Ramos (cell line): ENCODE results near the gene FAM120B.
"Not testable (repeated sequence)": the region's sequence is repeated elsewhere in the genome, so short reads cannot be mapped to it uniquely, and the experiment has no call there.

Experiments used
- in situ Hi-C: fragments of 300-500 bp; cut with MboI; formaldehyde crosslinking; loops from one replicate; pipeline ENCODE4 v1.14.3; 2022; ENCODE audit warnings: low sequenced_read_pairs; ENCODE audit not compliant: unreplicated experiment

Gene FAM120B, protein sequence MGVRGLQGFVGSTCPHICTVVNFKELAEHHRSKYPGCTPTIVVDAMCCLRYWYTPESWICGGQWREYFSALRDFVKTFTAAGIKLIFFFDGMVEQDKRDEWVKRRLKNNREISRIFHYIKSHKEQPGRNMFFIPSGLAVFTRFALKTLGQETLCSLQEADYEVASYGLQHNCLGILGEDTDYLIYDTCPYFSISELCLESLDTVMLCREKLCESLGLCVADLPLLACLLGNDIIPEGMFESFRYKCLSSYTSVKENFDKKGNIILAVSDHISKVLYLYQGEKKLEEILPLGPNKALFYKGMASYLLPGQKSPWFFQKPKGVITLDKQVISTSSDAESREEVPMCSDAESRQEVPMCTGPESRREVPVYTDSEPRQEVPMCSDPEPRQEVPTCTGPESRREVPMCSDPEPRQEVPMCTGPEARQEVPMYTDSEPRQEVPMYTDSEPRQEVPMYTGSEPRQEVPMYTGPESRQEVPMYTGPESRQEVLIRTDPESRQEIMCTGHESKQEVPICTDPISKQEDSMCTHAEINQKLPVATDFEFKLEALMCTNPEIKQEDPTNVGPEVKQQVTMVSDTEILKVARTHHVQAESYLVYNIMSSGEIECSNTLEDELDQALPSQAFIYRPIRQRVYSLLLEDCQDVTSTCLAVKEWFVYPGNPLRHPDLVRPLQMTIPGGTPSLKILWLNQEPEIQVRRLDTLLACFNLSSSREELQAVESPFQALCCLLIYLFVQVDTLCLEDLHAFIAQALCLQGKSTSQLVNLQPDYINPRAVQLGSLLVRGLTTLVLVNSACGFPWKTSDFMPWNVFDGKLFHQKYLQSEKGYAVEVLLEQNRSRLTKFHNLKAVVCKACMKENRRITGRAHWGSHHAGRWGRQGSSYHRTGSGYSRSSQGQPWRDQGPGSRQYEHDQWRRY

GRCh38 chr6:170306324-170307079 is at the start of gene FAM120B:
FAM120B (plus strand) TSS chr6:170306758; CDS start chr6:170317391, 10,633 bp downstream.
- in situ Hi-C loops: no loop called here

- in situ Hi-C loops: no loop called here
These were observed 49.2 kb upstream of the FAM120B start for GRCh38 chr6:170257376-170257775.

- in situ Hi-C loops: no loop called here
These were observed 48.2 kb upstream of the FAM120B start for GRCh38 chr6:170258407-170258806.

DNA sequence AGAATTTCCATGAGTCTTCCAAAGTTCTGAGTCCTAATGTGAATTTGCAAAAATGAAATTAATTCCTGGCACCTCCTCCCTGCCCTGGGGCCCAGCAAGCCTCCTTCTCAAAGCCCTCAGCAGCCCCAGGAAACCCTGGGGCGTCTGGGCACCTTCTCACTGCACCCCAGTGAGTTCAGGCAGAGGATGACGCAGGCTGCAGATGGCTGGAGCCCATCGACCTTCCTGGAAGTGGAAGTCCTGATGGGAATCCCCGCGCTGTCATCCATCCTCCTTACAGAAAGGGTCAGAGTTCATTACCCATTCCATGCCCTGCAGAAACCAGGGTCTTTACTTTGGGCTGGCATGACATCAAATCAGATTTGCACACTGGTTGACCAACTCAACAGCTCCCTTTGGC is 47.3 kb upstream of the FAM120B start:
- in situ Hi-C loops: no loop called here

- in situ Hi-C loops: no loop called here
These were observed 45.9 kb upstream of the FAM120B start for GRCh38 chr6:170260686-170261085.

DNA sequence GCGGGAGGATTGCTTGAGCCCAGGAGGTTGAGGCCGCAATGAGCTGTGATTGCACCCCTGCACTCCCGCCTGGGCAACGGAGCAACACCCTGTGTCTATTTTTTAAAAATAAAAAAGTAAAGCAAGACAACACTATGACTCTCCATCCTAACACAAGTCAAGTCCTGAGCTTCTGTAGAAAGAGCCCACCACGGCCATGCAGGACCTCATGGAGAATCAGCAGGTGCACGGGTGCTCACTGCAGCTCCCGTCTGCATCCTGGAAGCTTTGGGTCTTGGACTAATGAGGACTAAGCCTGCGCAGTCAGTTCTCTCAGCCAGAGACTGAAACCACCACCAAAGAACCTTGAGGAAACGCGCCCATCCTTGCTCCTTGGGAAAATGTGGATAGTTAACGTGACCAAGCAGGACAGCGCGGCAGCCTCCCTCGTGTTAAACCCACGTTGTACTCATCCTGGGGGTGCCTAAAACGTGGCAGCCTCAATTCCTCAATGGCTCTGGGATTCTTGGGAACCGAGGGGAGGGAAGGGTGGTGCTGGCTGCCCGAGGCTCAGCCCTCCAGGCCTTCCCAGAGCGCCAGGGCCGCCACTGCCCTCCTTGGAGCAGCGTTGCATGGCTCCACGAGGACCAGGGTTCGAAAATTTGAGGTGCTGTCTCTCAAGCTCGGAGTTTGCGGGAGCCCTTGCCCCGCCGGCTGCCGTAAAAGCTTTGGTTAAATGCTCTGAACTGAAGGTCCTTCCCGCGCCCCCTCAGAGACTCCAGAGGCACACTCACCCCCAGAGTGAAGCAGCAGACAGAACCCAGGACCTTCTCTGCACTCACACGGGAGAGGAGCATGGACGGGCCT is 44.7 kb upstream of the FAM120B start:
- in situ Hi-C loops: no loop called here

- in situ Hi-C loops: no loop called here
These were observed 44.0 kb upstream of the FAM120B start for GRCh38 chr6:170262489-170263088.

GRCh38 chr6:170263410-170263809 is 43.1 kb upstream of the FAM120B start:
- in situ Hi-C loops: no loop called here

GRCh38 chr6:170264086-170264485 is 42.5 kb upstream of the FAM120B start:
- in situ Hi-C loops: no loop called here

- in situ Hi-C loops: not testable (repeated sequence)
These were observed 41.9 kb upstream of the FAM120B start for GRCh38 chr6:170264644-170265043.

DNA sequence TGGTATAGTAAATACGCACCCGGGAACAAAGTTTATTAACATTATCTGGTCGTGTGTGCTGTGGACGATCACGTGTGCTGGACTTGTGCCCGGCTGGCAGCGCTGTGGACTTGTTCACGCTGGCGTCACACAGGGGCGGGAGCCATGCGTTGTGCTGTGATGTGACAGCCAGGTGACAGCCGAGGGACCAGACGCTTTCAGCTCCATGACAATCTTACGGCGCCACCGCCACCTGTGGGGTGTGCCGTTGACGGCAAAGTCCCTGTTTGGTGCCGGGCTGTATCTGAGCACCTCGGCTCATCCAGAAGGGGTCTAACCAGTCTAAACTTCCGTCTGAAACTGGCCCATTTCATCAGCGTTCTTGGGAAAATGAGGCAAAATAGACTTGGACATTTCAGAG is 40.9 kb upstream of the FAM120B start:
- in situ Hi-C loops: no loop called here

- in situ Hi-C loops: no loop called here
These were observed 40.3 kb upstream of the FAM120B start for GRCh38 chr6:170266061-170266825.

DNA sequence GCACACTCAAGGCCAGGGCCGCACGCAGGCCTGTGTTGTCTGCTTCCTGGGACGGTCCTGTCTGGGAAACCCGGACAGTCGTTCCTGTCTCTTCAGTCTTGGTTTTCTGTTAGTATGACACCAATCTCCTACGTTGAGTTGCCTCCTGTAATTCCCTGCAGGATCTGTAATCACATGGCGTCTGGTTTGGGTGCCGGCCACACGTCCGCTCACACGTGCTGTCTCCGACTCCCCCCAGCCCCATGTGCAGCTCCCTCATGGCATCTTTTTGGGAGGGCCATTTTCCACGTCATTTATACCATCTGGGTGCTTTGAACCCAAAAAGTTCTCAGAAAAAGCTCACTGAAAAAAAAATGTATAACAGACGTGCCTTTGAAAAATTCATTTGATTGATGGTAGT is 38.9 kb upstream of the FAM120B start:
- in situ Hi-C loops: no loop called here

DNA sequence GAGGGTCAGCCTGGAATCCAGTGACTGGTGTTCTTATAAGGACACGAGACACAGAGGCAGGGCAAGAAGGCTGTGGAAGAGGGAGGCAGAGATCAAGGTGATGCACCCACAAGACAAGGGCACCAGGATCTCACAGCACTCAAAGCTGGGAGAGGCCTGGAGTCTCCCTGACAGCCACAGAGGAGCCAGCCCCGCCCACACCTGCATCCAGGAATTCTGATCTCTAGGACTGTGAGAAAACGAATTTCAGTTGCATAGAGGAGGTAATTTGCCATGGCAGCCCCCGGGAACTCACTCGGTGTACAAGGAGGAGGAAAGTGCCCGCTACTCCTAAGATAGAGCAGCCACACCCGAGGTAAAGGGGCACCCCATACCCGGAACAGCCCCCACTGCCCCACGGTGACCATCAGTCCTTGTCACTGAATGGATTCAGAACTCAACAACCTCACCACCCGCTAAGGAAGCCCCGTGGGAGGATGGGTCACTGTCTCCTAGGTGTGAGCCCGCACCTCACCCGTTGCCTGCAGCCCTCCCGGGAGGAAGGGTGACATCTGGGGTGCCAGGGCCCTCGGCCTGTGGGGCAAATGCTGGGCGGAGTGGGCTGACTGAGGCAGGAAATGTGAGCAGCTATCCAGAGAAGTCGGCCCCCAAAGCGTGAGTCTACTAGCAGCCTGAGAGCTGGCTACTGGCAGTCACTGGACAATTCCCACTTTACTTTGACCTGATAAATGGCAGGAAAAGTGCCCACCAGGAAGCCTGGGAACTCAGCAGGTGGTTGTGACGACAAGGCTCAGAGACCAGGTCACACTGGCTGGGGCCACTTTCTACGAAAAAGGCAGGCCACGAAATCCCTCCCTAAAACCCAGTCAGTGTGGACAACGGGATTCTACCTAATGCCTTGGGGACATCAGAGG is 38.1 kb upstream of the FAM120B start:
- in situ Hi-C loops: no loop called here

DNA sequence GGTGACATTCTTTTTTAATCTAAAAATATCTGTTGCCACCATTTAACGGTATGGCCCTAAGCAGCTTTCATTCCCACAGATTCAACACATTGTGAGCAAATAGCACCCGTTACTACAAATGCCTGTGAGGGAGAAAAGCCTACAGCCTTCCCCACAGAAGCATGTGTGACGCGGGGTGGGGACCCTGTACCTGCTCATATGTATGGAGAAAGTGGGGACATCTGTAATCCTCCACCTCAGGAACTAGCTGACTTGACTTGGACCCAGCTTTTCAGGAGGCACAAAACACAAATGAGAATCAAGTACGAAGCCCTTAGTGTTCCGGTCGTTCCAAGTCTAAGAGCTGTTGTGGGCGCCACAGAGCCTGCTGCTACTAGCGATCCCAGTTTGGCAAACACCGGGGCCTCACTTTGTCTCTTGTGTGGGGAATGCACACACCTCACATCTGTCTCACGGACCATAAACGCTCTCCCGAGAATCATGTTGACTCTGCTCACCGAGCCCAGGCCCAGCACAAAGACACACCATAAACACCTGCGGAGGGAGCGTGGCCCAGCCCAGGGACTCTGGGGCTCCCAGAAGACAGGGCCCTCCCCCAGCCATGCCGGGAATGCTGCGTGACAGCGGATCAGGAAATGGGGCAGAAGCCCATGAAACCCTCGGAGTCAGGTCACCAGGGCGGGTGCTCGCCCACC is 37.3 kb upstream of the FAM120B start:
- in situ Hi-C loops: no loop called here

DNA sequence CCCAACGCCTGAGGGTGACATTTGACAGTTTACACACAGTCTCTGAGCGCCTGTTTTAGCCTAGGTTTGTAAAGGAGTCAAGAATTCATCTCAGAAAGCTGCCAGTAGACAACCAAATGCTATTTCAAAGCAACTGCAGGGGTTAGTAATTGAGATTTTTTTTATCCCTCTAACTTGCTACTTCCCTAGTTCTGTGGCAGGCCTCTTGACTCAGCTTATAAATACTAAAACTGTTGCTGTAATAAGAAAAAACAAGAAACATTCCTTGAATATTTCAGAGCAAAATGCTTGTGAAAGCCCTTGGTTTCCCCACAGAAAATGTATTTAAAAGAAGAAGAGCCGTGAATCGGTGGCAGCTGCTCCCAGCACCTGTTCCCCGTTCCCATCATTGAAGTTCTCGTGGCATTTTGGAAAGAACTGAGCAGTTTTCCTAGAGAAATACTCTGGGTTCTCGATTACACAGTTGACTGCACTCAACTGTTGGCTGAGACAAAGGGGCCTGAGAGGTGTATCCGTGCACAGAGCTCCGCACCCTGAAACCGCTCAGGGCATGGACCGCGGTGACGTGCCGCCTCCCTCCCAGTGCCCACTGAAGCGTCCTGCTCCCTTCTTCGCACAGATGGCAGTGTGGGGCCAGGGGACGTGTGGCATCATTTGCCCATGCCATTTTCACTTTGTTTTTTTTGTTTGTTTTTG is 36.6 kb upstream of the FAM120B start:
- in situ Hi-C loops: no loop called here
